DOHH2 (cell line): Measurements from ENCODE around the gene TRIM64C.
"Not testable (repeated sequence)": the region's sequence is repeated elsewhere in the genome, so short reads cannot be mapped to it uniquely, and the experiment has no call there.

Source experiments
- H3F3A ChIP-seq: fragments of 200-600 bp; sonication (generic), shearing (Covaris generic); 2 replicates; pipeline ENCODE4 v1.6.0; 2016; ENCODE audit warnings: antibody characterized with exemption, mild to moderate bottlenecking; ENCODE audit not compliant: control insufficient read depth, insufficient read depth
- H3K27ac ChIP-seq: fragments of 200-600 bp; sonication (generic); 2 replicates; pipeline ENCODE4 v1.5.1; 2014; ENCODE audit warnings: low read depth, mild to moderate bottlenecking, low read length, moderate library complexity
- H3K27me3 ChIP-seq: fragments of 200-600 bp; sonication (generic); 2 replicates; pipeline ENCODE4 v1.6.1; 2014; ENCODE audit warnings: mild to moderate bottlenecking, low read length, mixed read lengths; ENCODE audit not compliant: control insufficient read depth
- H3K36me3 ChIP-seq: fragments of 200-600 bp; sonication (generic); 2 replicates; pipeline ENCODE4 v1.6.1; 2014; ENCODE audit warnings: mild to moderate bottlenecking, low read length, moderate library complexity, mixed read lengths; ENCODE audit not compliant: control insufficient read depth
- H3K4me1 ChIP-seq: fragments of 200-600 bp; sonication (generic); 2 replicates; pipeline ENCODE4 v1.6.1; 2014; ENCODE audit warnings: mild to moderate bottlenecking, low read length, mixed read lengths; ENCODE audit not compliant: control insufficient read depth
- H3K4me2 ChIP-seq: fragments of 200-600 bp; sonication (generic); 2 replicates; pipeline ENCODE4 v1.6.0; 2014; ENCODE audit warnings: mild to moderate bottlenecking, low read length, moderate library complexity
- H3K4me3 ChIP-seq: fragments of 200-600 bp; sonication (generic); 2 replicates; pipeline ENCODE4 v1.5.1; 2014; ENCODE audit warnings: mild to moderate bottlenecking, low read length, mixed read lengths
- H3K79me2 ChIP-seq: fragments of 200-600 bp; sonication (generic); 2 replicates; pipeline ENCODE4 v1.6.1; 2014; ENCODE audit warnings: mild to moderate bottlenecking, low read length, mixed read lengths; ENCODE audit not compliant: control insufficient read depth
- H3K9me2 ChIP-seq: fragments of 200-600 bp; sonication (generic); replicated peaks from 2 replicates; pipeline ENCODE4 v1.6.1; 2014; ENCODE audit warnings: mild to moderate bottlenecking, low read length, mixed read lengths; ENCODE audit not compliant: control insufficient read depth
- H3K9me3 ChIP-seq: fragments of 200-600 bp; sonication (generic); 2 replicates; pipeline ENCODE4 v1.6.1; 2014; ENCODE audit warnings: antibody characterized with exemption, low read length, mixed read lengths; ENCODE audit not compliant: control insufficient read depth, insufficient read depth
- H4K20me1 ChIP-seq: fragments of 200-600 bp; sonication (generic); 2 replicates; pipeline ENCODE4 v1.6.0; 2014; ENCODE audit warnings: low read depth, mild to moderate bottlenecking, antibody characterized with exemption, low read length, moderate library complexity; ENCODE audit not compliant: control insufficient read depth, insufficient read depth

Gene TRIM64C, protein sequence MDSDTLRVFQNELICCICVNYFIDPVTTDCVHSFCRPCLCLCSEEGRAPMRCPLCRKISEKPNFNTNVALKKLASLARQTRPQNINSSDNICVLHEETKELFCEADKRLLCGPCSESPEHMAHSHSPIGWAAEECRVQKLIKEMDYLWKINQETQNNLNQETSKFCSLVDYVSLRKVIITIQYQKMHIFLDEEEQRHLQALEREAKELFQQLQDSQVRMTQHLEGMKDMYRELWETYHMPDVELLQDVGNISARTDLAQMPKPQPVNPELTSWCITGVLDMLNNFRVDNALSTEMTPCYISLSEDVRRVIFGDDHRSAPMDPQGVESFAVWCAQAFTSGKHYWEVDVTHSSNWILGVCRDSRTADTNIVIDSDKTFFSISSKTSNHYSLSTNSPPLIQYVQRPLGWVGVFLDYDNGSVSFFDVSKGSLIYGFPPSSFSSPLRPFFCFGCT

DNA sequence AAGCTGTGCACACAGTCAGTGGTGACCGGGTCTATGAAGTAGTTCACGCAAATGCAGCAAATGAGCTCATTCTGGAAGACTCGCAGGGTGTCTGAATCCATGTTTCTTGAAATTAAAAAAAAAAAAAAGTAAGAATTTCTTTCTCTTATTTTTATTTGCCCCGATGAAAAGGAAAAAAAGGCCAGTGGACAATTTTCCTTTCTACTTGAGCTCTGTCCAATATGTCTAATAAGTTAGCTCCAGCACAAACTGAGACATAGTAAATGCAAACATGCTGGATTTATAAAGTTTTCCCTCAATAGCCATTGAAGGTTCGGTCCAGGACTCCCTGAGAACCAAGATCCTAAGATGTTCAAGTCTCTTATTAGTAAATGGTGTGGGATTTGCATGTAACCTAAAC, at the start of gene TRIM64C:
TRIM64C (minus strand) TSS at position 101 of the 400 bp plus-strand sequence; CDS start at position 101, 0 bp downstream.
- not testable (repeated sequence) for H3K4me1 ChIP-seq, H3F3A ChIP-seq, H4K20me1 ChIP-seq, H3K36me3 ChIP-seq, H3K27me3 ChIP-seq, H3K27ac ChIP-seq, H3K9me2 ChIP-seq, H3K79me2 ChIP-seq, H3K4me2 ChIP-seq, H3K4me3 ChIP-seq, H3K9me3 ChIP-seq

DNA sequence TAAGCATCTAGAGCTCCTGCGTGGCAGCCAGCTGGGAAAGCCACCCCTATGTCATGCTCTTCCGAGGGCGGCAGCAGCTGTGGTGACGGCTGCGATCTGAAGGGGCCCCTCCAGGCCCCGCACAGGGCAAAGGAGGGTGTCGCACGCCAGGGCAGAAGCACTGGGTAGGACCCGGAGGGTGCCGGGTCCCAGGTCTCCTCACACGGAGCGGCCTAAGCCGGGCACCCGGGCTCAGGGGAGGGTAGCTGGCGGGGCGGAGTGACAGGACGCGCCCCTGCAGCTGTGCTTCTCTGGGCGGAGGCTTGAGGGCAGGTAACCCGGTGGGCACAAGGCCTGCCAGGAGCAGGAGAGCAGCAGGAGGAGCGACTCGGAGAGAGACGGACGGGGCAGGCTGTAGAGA, 43.4 kb upstream of the TRIM64C start:
- H3K36me3 ChIP-seq = not testable (repeated sequence)

DNA sequence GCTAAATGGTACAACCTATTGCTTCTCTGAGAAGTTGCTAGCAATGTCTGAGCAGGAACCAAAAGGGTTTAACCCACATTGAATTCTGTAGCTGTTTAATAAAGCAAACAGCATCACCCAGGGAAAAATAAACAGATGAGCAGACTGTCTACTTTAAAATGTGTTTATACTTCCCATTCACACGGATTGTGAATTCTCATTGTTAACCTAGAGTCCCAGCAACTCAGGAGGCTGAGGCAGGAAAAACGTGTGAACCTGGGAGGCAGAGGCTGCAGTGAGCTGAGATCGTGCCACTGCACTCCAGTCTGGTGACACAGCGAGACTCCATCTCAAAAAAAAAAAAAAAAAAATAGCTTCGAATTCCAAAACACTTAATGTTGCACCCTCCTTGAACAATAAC, 11.0 kb upstream of the TRIM64C start:
- H4K20me1 ChIP-seq, H3K9me3 ChIP-seq, H3K4me1 ChIP-seq, H3K4me2 ChIP-seq, H3F3A ChIP-seq, H3K9me2 ChIP-seq, H3K4me3 ChIP-seq, H3K36me3 ChIP-seq, H3K79me2 ChIP-seq, H3K27me3 ChIP-seq, H3K27ac ChIP-seq: not testable (repeated sequence)

More for the DNA sequence above, 43.4 kb upstream of the TRIM64C start:
- H3K27me3 ChIP-seq, H3K4me3 ChIP-seq, H4K20me1 ChIP-seq, H3K27ac ChIP-seq, H3K4me1 ChIP-seq, H3F3A ChIP-seq, H3K9me3 ChIP-seq, H3K79me2 ChIP-seq, H3K9me2 ChIP-seq, H3K4me2 ChIP-seq: not testable (repeated sequence)

DNA sequence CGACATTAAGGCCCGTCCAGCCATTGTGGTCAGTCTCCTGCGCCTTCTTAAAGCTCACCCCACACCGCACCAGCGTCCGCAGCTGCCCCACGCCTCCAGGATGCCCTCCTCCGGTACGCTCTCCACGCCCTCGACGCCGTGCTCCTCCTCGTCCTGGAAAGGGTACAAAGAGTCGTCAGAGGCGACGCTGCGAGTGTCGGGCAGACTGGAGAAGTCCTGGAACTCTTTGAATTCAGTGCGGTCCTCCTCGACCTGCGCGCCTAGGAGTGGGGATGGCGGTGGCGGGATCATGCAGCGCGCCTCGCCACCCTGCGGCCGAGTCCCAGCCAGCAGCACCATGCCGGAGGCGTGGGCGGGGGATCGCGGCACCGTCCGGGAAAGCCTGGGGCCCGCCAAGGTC, 9.1 kb downstream of the TRIM64C start:
- not testable (repeated sequence) for H3K9me3 ChIP-seq, H3K4me1 ChIP-seq, H3K9me2 ChIP-seq, H3K27ac ChIP-seq, H3K36me3 ChIP-seq, H3K4me3 ChIP-seq, H3F3A ChIP-seq, H4K20me1 ChIP-seq, H3K79me2 ChIP-seq, H3K4me2 ChIP-seq, H3K27me3 ChIP-seq

DNA sequence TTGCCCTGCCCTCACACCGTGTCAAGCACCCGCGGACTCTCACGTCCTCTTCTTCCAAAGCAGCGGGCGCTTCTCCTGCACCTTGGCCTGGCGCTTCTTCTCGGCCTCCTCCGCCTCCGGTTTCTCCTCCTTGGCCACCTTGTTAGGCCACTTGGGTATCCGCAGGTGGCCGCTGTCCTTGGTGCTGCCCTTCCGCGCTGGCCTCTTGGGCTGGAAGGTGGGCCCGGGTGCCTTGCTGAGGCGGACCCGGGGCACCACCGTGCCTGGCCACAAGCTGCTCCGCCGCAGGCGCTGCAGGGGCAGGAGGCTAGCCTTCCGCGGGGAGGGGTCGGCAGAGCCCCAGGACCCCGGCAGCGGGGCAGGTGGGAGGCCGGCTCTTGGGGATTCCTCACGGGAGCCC, 10.7 kb downstream of the TRIM64C start:
- not testable (repeated sequence) for H3F3A ChIP-seq, H3K4me1 ChIP-seq, H4K20me1 ChIP-seq, H3K4me3 ChIP-seq, H3K9me3 ChIP-seq, H3K27me3 ChIP-seq, H3K79me2 ChIP-seq, H3K36me3 ChIP-seq, H3K4me2 ChIP-seq, H3K9me2 ChIP-seq, H3K27ac ChIP-seq

DNA sequence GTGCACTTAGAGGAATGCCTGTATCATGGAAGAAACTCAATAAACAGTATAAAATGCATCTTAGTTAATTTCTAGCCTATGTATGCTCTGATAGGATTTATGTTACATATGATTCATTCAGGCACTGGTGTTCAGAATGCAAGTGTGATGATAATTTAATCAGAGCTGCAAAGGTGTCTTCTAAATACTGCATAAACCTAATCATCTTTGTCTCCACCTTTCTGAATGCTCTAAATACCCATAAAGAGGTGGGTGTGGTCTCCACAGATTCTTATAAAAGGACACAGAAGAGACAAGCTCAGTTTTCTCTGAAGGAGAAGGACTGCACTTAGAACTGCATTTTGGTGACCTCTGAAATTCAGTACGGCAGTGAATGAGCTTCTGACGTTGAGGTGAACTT, 30.4 kb downstream of the TRIM64C start, which contains the start of gene TRIM49B:
TRIM49B (plus strand) TSS at position 301 of the 400 bp plus-strand sequence. CDS start 2,777 bp downstream, outside the sequence.
- H3K4me3 ChIP-seq, H3K36me3 ChIP-seq, H3K4me2 ChIP-seq, H3K79me2 ChIP-seq, H4K20me1 ChIP-seq, H3F3A ChIP-seq, H3K27ac ChIP-seq, H3K27me3 ChIP-seq, H3K9me3 ChIP-seq, H3K9me2 ChIP-seq, H3K4me1 ChIP-seq: not testable (repeated sequence)
